Stimulated activated CD8-positive, alpha-beta memory T cell treated with anti-CD3 and anti-CD28 coated beads, Interleukin-4, amount 100 ng/mL, for 24 hours (primary cell): Measurements from ENCODE around the gene CCDC192.
"Not testable (repeated sequence)": the region's sequence is repeated elsewhere in the genome, so short reads cannot be mapped to it uniquely, and the experiment has no call there.

ENCODE experiments used
- DNase-seq: peaks from one replicate; pipeline ENCODE4 v3.0.0-alpha.2; 2020; ENCODE audit warnings: low read depth

CCDC192 gene

DNA sequence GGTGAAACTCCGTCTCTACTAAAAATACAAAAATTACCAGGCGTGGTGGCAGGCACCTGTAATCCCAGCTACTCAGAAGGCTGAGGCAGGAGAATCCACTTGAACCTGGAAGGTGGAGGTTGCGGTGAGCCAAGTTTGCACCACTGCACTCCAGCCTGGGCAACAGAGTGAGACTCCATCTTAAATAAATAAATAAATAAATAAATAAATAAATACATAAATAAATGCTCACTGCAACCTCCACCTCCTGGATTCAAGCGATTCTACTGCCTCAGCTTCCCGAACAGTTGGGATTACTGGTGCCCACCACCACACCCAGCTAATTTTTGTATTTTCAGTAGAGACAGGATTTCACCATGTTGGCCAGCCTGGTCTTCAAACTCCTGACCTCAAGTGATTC is 144.4 kb downstream of the CCDC192 start:
- DNase-seq: not testable (repeated sequence)

- DNase-seq: no peak
Measured at GRCh38 chr5:127848098-127848497, 144.9 kb downstream of the CCDC192 start.

GRCh38 chr5:127849408-127849807 is 146.2 kb downstream of the CCDC192 start:
- DNase-seq: no peak

DNA sequence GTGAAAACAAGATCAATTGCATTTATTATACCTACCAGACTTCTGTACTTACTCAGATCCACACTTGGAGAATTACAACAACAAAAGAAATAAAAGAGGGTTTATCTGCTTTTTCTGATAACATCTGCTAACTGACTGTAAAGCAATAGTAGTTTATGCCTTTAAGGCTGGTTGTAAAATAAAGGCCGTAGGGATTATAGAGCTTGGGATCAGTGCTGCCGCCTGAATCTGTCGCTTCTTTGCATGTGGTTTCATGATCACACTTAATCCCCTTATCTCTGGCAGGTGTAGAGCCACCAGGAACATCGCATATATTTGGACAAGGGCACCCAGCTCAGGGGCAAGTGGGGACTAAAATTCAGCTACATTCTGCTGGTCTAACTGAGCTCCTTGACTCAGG is 146.7 kb downstream of the CCDC192 start:
- DNase-seq: no peak

GRCh38 chr5:127851964-127852363 is 148.8 kb downstream of the CCDC192 start:
- no peak for DNase-seq

- DNase-seq: no peak
Measured at GRCh38 chr5:127854520-127854919, 151.3 kb downstream of the CCDC192 start.

DNA sequence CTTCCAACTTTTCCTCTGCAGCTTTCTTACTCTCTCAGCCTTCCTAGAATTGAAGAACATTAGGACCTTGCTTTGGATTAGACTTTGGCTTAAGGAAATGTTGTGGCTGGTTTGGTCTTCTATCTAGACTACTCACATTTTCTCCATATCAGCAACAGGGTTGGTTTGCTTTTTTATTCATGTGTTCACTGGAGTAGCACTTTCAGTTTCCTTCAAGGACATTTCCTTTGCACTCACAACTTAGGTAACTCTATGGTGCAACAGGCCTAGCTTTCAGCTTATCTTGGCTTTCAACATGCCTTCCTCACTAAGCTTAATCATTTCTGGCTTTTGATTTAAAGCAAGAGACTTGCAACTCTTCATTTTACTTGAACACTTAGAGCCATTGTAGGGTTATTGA is 153.1 kb downstream of the CCDC192 start:
- DNase-seq: no peak

- no peak for DNase-seq
Measured at GRCh38 chr5:127858116-127858784, 155.1 kb downstream of the CCDC192 start.

- DNase-seq: no peak
Measured at GRCh38 chr5:127860291-127860690, 157.1 kb downstream of the CCDC192 start.

GRCh38 chr5:127863161-127863560 is 160.0 kb downstream of the CCDC192 start:
- DNase-seq: no peak

- no peak for DNase-seq
Measured at GRCh38 chr5:127863610-127864395, 160.6 kb downstream of the CCDC192 start.

DNA sequence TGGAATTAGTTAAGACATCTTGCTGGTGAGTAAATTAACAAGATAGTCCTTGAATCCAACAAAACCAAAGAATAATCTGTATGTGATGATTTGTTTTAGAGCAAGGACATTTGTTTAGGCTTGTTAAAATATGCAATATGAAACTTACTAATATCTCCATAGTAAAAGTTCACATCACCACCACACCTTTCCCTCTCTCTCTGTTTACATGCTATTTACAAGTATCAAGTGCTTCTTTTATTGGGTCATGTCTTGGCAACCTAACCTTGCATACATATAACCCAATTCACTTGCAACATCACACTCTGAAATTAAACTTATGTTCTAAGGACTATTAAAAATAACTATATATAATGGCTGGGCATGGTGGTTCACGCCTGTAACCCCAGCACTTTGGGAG is 161.3 kb downstream of the CCDC192 start:
- no peak for DNase-seq

GRCh38 chr5:127865273-127865672 is 162.1 kb downstream of the CCDC192 start:
- DNase-seq: no peak

DNA sequence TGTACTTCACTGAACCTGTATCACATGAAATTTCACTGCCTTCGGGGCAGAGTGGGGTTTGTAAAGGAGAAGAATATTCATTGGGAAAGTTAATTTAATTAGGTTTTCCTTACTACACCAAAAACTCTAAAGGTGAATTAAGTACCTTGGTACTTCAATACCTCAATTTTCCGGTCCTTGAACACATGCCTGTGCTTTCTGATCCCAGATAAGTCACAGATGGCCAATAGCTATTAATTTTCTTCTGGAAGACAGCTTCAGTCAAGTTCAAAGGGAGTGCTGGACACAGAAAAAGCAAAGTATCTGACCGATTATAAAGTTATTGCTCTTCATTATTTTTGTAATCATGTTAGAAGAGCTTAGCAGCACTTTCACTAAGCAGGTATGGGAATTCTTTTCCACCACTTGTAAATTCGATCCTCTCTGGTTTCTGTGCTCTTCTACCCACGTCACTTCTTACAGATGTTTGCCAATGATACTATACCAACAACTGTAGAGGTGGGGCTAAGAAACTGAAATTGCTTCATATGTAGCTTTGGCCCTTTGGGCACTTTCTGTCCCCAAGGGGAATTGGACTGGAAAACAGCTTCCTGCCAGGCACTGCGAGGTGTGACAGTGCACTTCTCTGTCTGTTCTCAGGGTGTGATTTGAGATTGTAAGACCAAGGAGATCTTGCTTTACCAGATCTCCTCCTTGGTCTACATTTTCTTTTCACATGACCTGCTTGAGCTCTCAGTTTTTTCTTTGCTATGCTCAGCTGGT is 164.0 kb downstream of the CCDC192 start:
- no peak for DNase-seq

GRCh38 chr5:127870914-127871313 is 167.7 kb downstream of the CCDC192 start:
- DNase-seq: no peak

GRCh38 chr5:127871503-127872153 is 168.4 kb downstream of the CCDC192 start:
- DNase-seq: no peak

GRCh38 chr5:127872494-127872893 is 169.3 kb downstream of the CCDC192 start:
- DNase-seq: no peak

GRCh38 chr5:127875235-127876021 is 172.2 kb downstream of the CCDC192 start:
- DNase-seq: no peak

DNA sequence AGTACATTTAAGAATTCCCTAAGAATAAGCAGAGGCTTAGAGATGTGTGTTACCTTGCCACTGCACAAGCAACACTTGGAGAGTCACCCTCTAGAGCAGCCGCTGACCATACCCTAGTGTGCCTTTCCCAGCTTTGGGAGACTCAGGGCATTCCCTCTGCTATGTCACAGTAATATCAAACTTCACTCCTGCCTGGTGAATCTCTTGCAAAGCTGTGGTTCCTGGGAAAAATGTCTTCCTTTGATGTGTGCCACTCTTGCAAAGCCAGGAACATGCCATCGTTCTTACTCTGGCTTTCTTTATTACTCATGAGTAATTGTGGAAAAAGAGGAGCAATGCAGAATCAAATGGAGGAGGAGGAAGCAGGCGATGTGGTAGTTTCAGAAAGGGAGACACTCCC is 173.2 kb downstream of the CCDC192 start:
- no peak for DNase-seq

DNA sequence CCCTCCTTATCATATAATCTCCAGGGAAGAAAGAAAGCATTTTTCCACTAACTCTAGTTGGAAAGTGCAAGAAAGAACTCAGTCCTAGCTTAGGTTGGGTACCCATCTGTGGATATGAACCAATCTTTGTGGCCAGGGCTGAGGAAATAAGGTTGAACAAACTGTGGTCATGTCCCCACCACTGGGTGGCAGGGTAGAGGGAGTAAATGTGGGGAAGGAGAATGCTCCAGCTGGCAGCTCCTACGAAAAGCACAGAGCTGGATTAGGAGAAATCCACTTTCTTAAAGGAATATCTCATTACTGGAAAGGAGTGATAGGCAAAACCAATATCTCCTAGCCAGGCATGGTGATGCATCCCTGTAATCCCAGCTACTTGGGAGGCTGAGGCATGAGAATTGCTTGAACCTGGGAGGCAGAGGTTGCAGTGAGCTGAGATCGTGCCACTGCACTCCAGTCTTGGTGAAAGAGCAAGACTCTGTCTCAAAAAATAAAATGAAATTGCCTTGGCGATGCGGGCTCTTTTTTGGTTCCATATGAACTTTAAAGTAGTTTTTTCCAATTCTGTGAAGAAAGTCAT is 175.1 kb downstream of the CCDC192 start:
- DNase-seq: no peak

DNA sequence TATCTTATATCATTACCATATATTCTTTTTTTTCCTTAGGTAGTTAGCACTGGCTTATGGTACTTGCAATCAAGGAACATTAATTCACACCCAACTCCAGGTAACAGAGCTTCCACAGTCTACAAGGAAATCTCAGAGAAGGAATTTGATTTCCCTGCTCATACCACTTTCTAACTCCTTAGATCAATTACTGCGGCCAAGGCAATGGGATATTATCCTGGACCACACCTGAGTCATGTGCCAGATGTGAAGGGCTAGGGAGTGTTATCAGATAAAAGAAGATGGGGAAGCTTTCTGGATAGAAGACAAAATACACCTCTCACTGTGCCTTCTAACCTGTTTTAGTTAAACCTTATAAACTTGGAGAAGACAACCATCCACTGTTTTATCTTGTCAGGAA is 181.2 kb downstream of the CCDC192 start:
- no peak for DNase-seq
